ENCODE data around the gene AZIN2. TPM values are rescaled to one million over a fixed set of nuclear protein-coding genes. Genes with fewer than 3 reads are reported as not detected.

AZIN2 gene
- total and polyA plus RNA-seq, 9 donors = 4.1 to 15.7 (median 9.4) TPM

GRCh38 chr1:33036526-33037503 is 44.1 kb upstream of the AZIN2 start, which contains the start of gene AK2:
TSS of gene AK2 (minus strand) at chr1:33036883. CDS start at chr1:33036828, 55 bp downstream.
- WGBS, 3 donors = 3% methylated on average over 59 of the region's 59 CpGs
- no peaks in the 10 kb centered on the region for H3K36me3 ChIP-seq
- TF ChIP-seq, protein P1, sequence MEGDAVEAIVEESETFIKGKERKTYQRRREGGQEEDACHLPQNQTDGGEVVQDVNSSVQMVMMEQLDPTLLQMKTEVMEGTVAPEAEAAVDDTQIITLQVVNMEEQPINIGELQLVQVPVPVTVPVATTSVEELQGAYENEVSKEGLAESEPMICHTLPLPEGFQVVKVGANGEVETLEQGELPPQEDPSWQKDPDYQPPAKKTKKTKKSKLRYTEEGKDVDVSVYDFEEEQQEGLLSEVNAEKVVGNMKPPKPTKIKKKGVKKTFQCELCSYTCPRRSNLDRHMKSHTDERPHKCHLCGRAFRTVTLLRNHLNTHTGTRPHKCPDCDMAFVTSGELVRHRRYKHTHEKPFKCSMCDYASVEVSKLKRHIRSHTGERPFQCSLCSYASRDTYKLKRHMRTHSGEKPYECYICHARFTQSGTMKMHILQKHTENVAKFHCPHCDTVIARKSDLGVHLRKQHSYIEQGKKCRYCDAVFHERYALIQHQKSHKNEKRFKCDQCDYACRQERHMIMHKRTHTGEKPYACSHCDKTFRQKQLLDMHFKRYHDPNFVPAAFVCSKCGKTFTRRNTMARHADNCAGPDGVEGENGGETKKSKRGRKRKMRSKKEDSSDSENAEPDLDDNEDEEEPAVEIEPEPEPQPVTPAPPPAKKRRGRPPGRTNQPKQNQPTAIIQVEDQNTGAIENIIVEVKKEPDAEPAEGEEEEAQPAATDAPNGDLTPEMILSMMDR (IDR thresholded peaks at IDR 0.05) = no peak
- TF ChIP-seq EP300 (IDR thresholded peaks at IDR 0.05) (no peak), POLR2A (IDR thresholded peaks at IDR 0.05) (peak; percentile 33)
- no peaks in the 10 kb centered on the region for H3K27me3 ChIP-seq
- DNase-seq = peak; percentile 90 to 96 (median 93)
- intact Hi-C loops (cut with DNase I) = no loop called here
- no peaks in the 10 kb centered on the region for H3K9me3 ChIP-seq
- H3K4me1 ChIP-seq (ENCODE audit: insufficient read depth) = peaks cover 7% of the 10 kb centered on the region
- H3K4me3 ChIP-seq = peak within 1 kb of the TSS; percentile 71
- peak within 1 kb of the TSS in 1 of 2 donors; percentile 65 for H3K27ac ChIP-seq

- DNase-seq = no peak
Observed at GRCh38 chr1:33039840-33040239, 41.1 kb upstream of the AZIN2 start.

GRCh38 chr1:33041026-33041425 is 39.9 kb upstream of the AZIN2 start:
- no peak for DNase-seq
- Histone ChIP-seq H3K9me3 (no peaks in the 10 kb centered on the region), H3K4me3 (no peak overlapping the region), H3K27me3 (no peaks in the 10 kb centered on the region), H3K4me1 (ENCODE audit: insufficient read depth) (peaks cover 4% of the 10 kb centered on the region), H3K36me3 (no peaks in the 10 kb centered on the region), H3K27ac (no peak overlapping the region)
- intact Hi-C loops (cut with DNase I) = loop anchor here in 1 of 4 donors (10.0 kb wide), 1 partner anchor 56 kb away; no protein-coding TSS in a partner anchor
- WGBS, 3 donors = 85 to 95% (median 86%) methylated on average over 1 of the region's 1 CpG
- TF ChIP-seq, protein P1 (IDR thresholded peaks at IDR 0.05) = no peak
- no peak for TF ChIP-seq EP300 (IDR thresholded peaks at IDR 0.05)
- no peak for TF ChIP-seq POLR2A (IDR thresholded peaks at IDR 0.05)

More at GRCh38 chr1:33039840-33040239, 41.1 kb upstream of the AZIN2 start:
- Histone ChIP-seq H3K4me3 (no peak overlapping the region), H3K27me3 (no peaks in the 10 kb centered on the region), H3K4me1 (ENCODE audit: insufficient read depth) (peaks cover 7% of the 10 kb centered on the region), H3K36me3 (no peaks in the 10 kb centered on the region), H3K27ac (no peak overlapping the region), H3K9me3 (no peaks in the 10 kb centered on the region)
- 73 to 80% (median 79%) methylated on average over 8 of the region's 8 CpGs for WGBS, 3 donors
- no peak for TF ChIP-seq POLR2A (IDR thresholded peaks at IDR 0.05)
- TF ChIP-seq EP300 (IDR thresholded peaks at IDR 0.05) = no peak
- TF ChIP-seq, protein P1 (IDR thresholded peaks at IDR 0.05) = no peak
- intact Hi-C loops (cut with DNase I) = loop anchor here in 1 of 4 donors (10.0 kb wide), 1 partner anchor 55 kb away; no protein-coding TSS in a partner anchor

DNA sequence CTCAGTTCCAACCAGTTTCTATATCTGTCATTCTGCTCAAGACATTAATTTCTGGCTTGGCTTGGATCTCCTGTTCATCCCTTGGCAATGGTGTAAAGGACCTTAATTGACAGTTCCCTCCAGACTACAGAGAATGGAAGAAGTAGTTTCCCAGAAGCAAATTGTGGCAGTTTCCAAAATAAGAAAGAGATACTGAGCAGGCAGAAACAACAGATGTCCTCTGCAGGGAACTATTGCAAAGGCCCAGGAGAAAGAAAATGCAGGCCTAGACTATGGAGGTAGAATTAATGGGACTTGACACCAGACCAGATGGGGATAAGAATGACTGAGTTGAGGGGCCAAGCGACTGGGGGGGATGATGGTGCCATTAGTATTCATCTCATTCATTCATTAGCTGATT is 38.1 kb upstream of the AZIN2 start:
- Histone ChIP-seq H3K4me3 (no peak overlapping the region), H3K27ac (no peak overlapping the region), H3K4me1 (ENCODE audit: insufficient read depth) (no peaks in the 10 kb centered on the region), H3K36me3 (no peaks in the 10 kb centered on the region), H3K9me3 (no peaks in the 10 kb centered on the region), H3K27me3 (no peaks in the 10 kb centered on the region)
- DNase-seq = no peak
- TF ChIP-seq EP300 (IDR thresholded peaks at IDR 0.05) = no peak
- TF ChIP-seq POLR2A (IDR thresholded peaks at IDR 0.05) = no peak
- TF ChIP-seq, protein P1 (IDR thresholded peaks at IDR 0.05) = no peak
- intact Hi-C loops (cut with DNase I) = loop anchor here in 1 of 4 donors (10.0 kb wide), 1 partner anchor 58 kb away; no protein-coding TSS in a partner anchor
- 49 to 97% (median 88%) methylated on average over 1 of the region's 1 CpG for WGBS, 3 donors

Measured in ovary (tissue), 9 donors.